ENCODE results near the gene PRSS27. TPM values are rescaled to one million over a fixed set of nuclear protein-coding genes. Genes with fewer than 3 reads are reported as not detected.
A peak's percentile ranks its signal among the peaks of the same experiment; 100 is the strongest.

PRSS27 gene
- total and polyA plus RNA-seq, 2 of the 4 experiments (the other 2 are of a cell fraction), result under 0.01 to 0.58 TPM

DNA sequence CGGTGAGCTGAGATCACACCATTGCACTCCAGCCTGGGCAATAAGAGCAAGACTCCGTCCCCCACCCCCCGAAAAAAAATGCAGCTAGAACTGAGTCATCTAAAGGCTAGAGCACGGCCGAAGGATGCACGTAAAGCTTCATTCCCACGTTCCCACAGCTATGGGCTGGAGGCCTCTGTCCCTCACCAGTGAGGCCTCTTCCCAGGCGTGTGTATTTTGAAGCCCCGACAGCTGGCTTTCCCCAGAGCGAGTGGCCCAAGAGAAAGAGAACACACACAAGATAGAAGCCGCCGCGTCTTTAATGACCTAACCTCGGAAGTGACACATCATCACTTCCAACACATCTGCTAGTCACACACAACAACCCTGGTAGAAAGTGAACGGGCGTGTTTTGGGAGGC is 44.3 kb downstream of the PRSS27 start:
- in situ Hi-C loops (cut with MboI; ENCODE audit: low sequenced_read_pairs), result no loop called here
- POLR2A ChIA-PET (ENCODE audit: unreplicated experiment), result no interaction called here
- ATAC-seq (ENCODE audit: low read depth), result no peak

More for the DNA sequence above, 44.3 kb downstream of the PRSS27 start:
- H3K18ac ChIP-seq (ENCODE audit: low read depth, low read length), result no peak overlapping the region
- 81% methylated on average over 3 of the region's 16 CpGs; no CpG with 5 or more reads in 1 of the 2 experiments for WGBS, 2 experiments (ENCODE audit: extremely low coverage in 2 of 2, insufficient read length in 1 of 2)
- H2BK5ac ChIP-seq (ENCODE audit: low read depth, low read length, poor library complexity, severe bottlenecking), result no peak overlapping the region
- 0 out of 2 replicates have a peak, but pooled peaks cover 4% of the 10 kb centered on the region for H4K20me1 ChIP-seq (ENCODE audit: insufficient read depth, low read length)
- peaks cover 11 to 18% of the 10 kb centered on the region in 2 experiments for H3K79me1 ChIP-seq (ENCODE audit: low read depth in 1 of 2, low read length in 2 of 2)
- no peak overlapping the region for H4K91ac ChIP-seq (ENCODE audit: insufficient read depth, low read depth, low read length)
- H2AFZ ChIP-seq (replicated peaks; ENCODE audit: low read length, poor library complexity), result no peak overlapping the region
- H2BK15ac ChIP-seq (ENCODE audit: low read depth, low read length), result no peak overlapping the region
- no peak overlapping the region for H2AK5ac ChIP-seq (ENCODE audit: low read depth, low read length)
- peaks cover 8% of the 10 kb centered on the region for H3K9me1 ChIP-seq (ENCODE audit: insufficient read depth, low read length)
- no peaks in the 10 kb centered on the region for H3K36me3 ChIP-seq (ENCODE audit: control insufficient read depth, insufficient read depth, low read length)
- CTCF ChIA-PET, result no interaction called here
- no TSS peak for BruUV-seq (replicated peaks)
- no peak overlapping the region for H4K5ac ChIP-seq (ENCODE audit: low read depth, low read length)
- no peak overlapping the region for H4K8ac ChIP-seq (ENCODE audit: low read depth in 2 of 2, low read length in 2 of 2)
- H3K56ac ChIP-seq (ENCODE audit: extremely low read depth, insufficient read depth, low read length), result no peak overlapping the region
- H3K9ac ChIP-seq (ENCODE audit: low read depth, low read length), result no peak overlapping the region
- dilution Hi-C loops (cut with HindIII; ENCODE audit: low sequenced_read_pairs, unreplicated experiment), result no loop called here
- no peak overlapping the region for H3K4me2 ChIP-seq (ENCODE audit: low read depth, low read length)
- H2BK120ac ChIP-seq (ENCODE audit: low read depth, low read length), result no peak overlapping the region
- H3K4ac ChIP-seq (ENCODE audit: low read depth, low read length), result no peak overlapping the region
- intact Hi-C loops (cut with micrococcal nuclease), result no loop called here
- H3K4me1 ChIP-seq (ENCODE audit: control insufficient read depth, insufficient read depth, low read length), result peaks cover 2% of the 10 kb centered on the region; the same call in 1 of the 2 replicates
- no peak overlapping the region for H2AK9ac ChIP-seq (replicated peaks; ENCODE audit: low read depth, low read length, poor library complexity)
- H3K27ac ChIP-seq (ENCODE audit: insufficient read depth, low read length), result no peak overlapping the region
- no peaks in the 10 kb centered on the region for H3K9me3 ChIP-seq (ENCODE audit: control insufficient read depth, insufficient read depth, low read length)
- peak; percentile 56 for DNase-seq
- no peak overlapping the region for H3K23ac ChIP-seq (ENCODE audit: low read depth, low read length)
- H2BK20ac ChIP-seq (ENCODE audit: low read depth, low read length), result no peak overlapping the region
- TF ChIP-seq CHD1 (IDR thresholded peaks at IDR 0.05; ENCODE audit: low read depth, low read length) (no peak), BHLHE40 (IDR thresholded peaks at IDR 0.05; ENCODE audit: low read depth, low read length) (no peak), SMC3 (IDR thresholded peaks at IDR 0.05; ENCODE audit: low read depth, low read length) (no peak)
- TF ChIP-seq, protein P1, sequence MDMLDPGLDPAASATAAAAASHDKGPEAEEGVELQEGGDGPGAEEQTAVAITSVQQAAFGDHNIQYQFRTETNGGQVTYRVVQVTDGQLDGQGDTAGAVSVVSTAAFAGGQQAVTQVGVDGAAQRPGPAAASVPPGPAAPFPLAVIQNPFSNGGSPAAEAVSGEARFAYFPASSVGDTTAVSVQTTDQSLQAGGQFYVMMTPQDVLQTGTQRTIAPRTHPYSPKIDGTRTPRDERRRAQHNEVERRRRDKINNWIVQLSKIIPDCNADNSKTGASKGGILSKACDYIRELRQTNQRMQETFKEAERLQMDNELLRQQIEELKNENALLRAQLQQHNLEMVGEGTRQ (IDR thresholded peaks at IDR 0.05; ENCODE audit: low read depth, low read length), result no peak
- TF ChIP-seq, protein P2, sequence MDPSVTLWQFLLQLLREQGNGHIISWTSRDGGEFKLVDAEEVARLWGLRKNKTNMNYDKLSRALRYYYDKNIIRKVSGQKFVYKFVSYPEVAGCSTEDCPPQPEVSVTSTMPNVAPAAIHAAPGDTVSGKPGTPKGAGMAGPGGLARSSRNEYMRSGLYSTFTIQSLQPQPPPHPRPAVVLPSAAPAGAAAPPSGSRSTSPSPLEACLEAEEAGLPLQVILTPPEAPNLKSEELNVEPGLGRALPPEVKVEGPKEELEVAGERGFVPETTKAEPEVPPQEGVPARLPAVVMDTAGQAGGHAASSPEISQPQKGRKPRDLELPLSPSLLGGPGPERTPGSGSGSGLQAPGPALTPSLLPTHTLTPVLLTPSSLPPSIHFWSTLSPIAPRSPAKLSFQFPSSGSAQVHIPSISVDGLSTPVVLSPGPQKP (IDR thresholded peaks at IDR 0.05; ENCODE audit: borderline replicate concordance, low read depth, low read length), result no peak
- H3K14ac ChIP-seq (replicated peaks; ENCODE audit: low read depth, low read length), result no peak overlapping the region
- no peaks in the 10 kb centered on the region for H3K27me3 ChIP-seq (ENCODE audit: control insufficient read depth, insufficient read depth, low read length)
- H3K4me3 ChIP-seq (ENCODE audit: insufficient read depth, low read depth, low read length), result no peak overlapping the region
